Measurements from ENCODE around the gene NSG1.
A peak's percentile ranks its signal among the peaks of the same experiment; 100 is the strongest.

The NSG1 gene

DNA sequence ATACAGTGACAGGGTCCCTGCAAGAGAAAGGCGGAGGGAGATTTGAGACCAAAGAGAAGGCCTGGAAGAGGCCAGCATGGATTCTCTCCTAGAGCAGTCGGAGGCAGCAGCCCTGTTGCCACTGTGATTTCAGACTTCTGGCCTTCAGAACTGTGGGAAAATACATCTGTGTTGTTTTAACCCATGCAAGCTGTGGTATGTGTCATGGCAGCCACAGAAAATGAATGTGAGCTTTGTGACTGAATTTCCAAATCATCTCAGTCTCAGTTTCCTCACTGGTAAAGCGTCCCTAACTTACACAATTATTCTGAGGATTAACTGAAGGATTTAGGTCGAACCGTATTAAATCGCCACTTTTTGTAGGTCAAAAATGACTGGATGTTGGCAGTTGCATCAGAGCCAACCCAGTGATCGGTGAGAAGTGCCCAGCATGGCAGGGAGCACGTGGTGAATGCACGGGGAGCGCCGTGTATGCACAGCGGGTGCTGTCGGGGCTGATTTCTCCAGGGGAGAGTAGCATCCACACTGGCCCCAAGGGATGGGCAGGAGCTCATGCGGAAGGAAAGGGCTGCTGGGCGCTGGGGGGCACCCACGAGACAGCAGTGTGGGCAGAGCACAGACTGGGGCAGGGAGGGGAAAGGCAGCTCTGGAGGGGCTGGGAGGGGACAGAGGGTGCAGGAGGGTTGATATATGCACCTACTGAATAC is 23.8 kb upstream of the NSG1 start:
- no peak overlapping the region for H3K4me3 Mint-ChIP-seq
- no peak overlapping the region for H3K27ac Mint-ChIP-seq
- H3K4me1 Mint-ChIP-seq: no peaks in the 10 kb centered on the region
- H3K36me3 Mint-ChIP-seq: no peaks in the 10 kb centered on the region
- H3K9me3 Mint-ChIP-seq: peaks cover 7% of the 10 kb centered on the region
- H3K27me3 Mint-ChIP-seq: peaks cover 2% of the 10 kb centered on the region

DNA sequence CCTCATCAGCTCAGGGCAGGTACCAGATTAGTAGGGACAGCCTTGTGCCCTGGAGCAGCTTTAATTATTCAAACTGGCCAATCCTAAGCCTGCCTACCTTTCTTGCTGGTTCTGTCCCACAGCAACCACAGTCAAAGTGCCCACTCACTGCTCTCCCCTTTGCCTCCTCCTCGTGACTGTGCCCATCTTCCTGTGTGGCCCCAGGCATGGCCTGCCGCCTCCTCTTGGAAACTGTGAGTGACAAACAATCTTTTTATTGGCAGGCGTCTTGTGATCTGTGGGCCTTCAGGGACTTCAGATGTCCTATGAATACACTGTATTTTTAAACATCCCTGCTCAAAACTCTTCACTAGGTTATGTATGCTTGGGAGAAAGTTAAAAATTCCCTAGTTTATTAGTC is 22.8 kb upstream of the NSG1 start:
- H3K27me3 Mint-ChIP-seq: peaks cover 2% of the 10 kb centered on the region
- no peaks in the 10 kb centered on the region for H3K36me3 Mint-ChIP-seq
- H3K4me3 Mint-ChIP-seq: no peak overlapping the region
- H3K4me1 Mint-ChIP-seq: no peaks in the 10 kb centered on the region
- peaks cover 7% of the 10 kb centered on the region for H3K9me3 Mint-ChIP-seq
- H3K27ac Mint-ChIP-seq: no peak overlapping the region

DNA sequence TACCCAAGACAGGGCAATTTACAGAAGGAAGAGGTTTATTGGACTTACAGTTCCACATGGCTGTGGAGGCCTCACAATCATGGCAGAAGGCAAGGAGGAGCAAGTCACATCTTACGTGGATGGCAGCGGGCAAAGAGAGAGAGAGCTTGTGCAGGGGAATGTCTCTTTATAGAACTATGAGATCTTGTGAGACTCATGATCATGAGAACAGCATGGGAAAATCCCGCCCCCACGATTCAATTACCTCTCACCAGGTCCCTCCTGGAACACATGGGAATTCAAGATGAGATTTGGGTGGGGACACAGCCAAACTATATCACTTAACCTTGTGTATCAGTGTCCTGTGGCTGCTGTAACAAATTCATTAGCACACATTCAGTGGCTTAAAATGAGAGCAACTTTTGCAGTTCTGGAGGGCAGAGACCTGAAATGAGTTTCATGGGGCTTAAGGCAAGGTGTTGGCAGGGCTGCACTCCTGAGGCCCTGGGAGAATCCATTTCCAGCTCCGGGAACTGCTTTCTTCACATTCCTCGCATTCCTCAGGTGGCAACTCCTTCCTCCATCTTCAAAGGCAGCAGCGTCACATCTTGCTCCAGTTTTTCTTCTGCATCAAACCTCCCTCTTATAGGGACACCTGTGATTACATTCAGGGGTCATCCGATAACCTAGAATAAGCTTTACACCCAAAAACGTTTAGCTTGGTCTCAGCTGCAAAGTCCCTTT is 22.3 kb upstream of the NSG1 start:
- H3K4me1 Mint-ChIP-seq: no peaks in the 10 kb centered on the region
- peaks cover 2% of the 10 kb centered on the region for H3K27me3 Mint-ChIP-seq
- H3K27ac Mint-ChIP-seq: no peak overlapping the region
- H3K4me3 Mint-ChIP-seq: no peak overlapping the region
- peaks cover 7% of the 10 kb centered on the region for H3K9me3 Mint-ChIP-seq
- no peaks in the 10 kb centered on the region for H3K36me3 Mint-ChIP-seq

DNA sequence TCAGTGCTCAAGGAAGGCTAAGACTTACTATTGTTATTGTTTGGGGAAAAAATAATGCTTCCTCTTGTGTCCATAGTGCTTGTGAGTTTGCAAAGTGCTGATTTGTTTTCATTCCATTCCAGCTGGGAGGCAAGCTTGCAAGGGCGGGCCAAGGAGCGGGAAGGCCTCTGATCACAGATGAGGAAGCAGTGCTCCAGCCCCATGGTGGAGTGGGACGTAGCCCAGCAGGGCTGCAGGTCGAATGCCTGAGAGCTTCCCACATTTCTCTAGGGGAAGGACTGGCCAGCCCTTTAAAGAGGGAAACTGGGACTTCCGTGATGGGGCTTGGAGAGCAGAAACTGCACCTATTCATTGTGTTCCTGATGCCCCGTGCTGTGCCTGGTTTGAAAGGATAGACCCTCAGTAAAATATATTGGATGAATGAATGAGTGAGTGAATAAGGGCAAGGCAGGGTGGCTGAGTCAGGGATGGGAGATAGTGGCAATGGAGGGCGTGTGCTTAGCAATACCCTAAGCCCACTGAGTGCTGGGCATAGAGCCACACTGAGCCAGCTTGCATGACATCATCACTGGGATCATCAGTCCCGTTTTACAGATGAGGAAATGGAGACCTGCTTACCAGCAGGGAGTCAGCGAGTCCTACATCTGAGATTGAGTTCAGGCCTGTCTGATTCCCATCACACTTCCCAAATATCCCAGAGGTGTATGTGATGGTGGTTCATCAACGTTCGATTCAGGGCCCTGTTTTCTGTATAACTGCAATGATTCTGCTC is 17.9 kb upstream of the NSG1 start:
- H3K9me3 Mint-ChIP-seq: peaks cover 7% of the 10 kb centered on the region
- H3K4me3 Mint-ChIP-seq: no peak overlapping the region
- no peaks in the 10 kb centered on the region for H3K36me3 Mint-ChIP-seq
- H3K27me3 Mint-ChIP-seq: no peaks in the 10 kb centered on the region
- H3K4me1 Mint-ChIP-seq: no peaks in the 10 kb centered on the region
- H3K27ac Mint-ChIP-seq: no peak overlapping the region

DNA sequence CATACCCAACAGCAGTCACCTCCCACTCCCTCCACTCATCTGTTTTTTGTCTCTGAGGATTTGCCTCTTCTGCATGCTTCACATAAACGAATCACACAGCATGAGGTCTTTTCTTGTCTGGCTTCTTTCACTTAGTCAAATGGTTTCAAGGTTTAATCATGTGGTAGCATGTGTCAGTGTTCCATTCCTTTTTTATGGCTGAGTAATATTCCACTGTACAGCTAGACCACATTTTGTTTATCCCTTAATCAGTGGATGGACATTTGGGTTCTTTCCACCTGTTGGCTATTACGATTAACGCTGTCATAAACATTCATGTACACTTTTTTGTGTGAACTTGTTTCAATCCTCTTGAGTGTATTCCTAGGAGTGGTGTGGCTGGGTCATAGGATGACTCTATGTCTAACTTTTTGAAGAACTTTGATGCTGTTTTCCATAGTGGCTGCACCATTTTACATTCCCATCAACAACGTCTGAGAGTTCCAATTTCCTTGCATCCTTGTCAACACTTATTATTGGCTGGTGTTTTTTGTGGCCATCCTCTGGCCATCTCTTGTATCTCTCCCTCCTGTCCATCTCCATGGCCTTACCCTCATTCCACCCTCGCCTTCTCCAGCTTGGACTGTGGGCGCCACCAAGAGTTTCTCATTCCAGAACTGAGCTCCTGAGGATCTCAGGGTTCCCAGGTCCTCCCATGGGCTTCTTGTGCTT is 12.4 kb upstream of the NSG1 start:
- no peak overlapping the region for H3K27ac Mint-ChIP-seq
- H3K27me3 Mint-ChIP-seq: peaks cover 2% of the 10 kb centered on the region
- H3K4me3 Mint-ChIP-seq: no peak overlapping the region
- H3K9me3 Mint-ChIP-seq: no peaks in the 10 kb centered on the region
- no peaks in the 10 kb centered on the region for H3K4me1 Mint-ChIP-seq
- H3K36me3 Mint-ChIP-seq: no peaks in the 10 kb centered on the region

DNA sequence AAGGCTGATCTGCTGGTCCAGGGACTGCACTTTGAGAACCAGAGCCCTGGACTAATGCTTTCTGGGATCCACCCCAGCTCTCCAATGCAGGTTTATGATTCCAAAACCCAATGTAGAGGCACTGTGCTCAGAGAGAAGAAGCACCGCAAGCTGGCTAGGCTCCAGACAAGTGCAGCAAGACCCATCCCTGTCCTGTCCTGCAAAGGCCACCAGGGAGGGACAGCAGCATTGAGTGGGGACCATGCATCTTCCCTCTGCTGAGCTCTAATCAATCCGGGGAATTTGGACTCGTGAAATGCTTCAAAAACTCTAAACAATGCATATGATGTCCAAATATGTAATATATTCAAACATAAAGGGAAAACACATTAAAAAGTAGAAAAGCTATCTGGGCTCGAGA is 10.8 kb upstream of the NSG1 start:
- peaks cover 2% of the 10 kb centered on the region for H3K27me3 Mint-ChIP-seq
- no peak overlapping the region for H3K27ac Mint-ChIP-seq
- no peaks in the 10 kb centered on the region for H3K4me1 Mint-ChIP-seq
- no peaks in the 10 kb centered on the region for H3K36me3 Mint-ChIP-seq
- no peak overlapping the region for H3K4me3 Mint-ChIP-seq
- no peaks in the 10 kb centered on the region for H3K9me3 Mint-ChIP-seq

DNA sequence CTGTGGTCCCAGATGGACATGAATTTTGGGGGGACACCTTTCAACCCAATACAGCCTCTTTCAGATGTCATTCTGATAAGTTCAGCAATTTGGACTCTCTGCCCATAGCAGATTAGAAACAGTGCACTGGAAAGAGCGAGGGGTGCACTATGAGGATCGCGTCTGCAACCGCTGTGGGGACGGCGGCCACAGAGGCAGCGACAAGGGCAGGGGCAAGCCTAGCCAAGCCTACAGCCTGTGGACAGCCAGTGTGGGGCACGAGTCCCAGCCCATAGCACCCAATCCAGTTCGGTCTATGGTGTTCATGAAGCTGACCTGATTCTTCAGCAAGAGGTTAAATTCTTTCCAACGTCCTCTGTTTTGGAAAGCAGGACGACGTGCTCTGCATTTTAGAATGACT is 9.7 kb upstream of the NSG1 start:
- no peaks in the 10 kb centered on the region for H3K36me3 Mint-ChIP-seq
- H3K27me3 Mint-ChIP-seq: peaks cover 2% of the 10 kb centered on the region
- no peak overlapping the region for H3K27ac Mint-ChIP-seq
- H3K4me1 Mint-ChIP-seq: no peaks in the 10 kb centered on the region
- H3K4me3 Mint-ChIP-seq: no peak overlapping the region
- no peaks in the 10 kb centered on the region for H3K9me3 Mint-ChIP-seq

DNA sequence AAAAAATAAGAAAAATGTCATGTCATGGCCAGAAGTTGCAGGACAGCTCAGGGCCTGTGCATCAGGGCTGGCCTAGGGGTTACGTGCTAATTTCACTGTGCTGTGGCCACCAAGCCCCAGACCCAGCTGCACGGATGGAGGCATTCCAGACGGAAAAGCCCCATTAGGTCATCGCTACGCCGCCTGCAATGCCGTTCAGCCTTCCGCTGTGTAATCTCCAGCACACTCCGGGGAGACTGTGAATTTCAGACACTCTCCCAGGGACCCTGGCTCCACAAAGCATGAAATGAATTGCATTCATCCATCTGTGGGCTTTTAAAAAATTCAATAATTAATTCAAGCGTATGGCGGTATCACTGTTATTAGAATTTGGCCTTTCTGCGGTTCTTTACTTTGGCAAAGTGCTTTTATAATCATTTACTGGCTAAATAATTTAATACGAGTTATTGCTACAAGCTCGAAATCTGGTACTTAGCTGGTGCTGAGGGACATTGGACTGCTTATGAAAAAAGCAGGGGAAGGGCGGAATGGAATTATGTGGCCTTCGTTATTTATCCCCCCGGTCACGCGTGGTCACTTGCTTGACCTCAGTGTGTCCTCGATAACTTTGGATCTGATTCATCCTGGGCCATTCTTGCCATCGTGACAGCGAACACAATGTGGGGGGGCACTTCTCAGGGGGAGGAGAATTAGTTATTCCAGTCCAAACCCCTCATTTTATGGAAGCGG is 9.0 kb upstream of the NSG1 start:
- Mint-ChIP-seq H3K36me3 (no peaks in the 10 kb centered on the region), H3K4me3 (no peak overlapping the region), H3K27ac (no peak overlapping the region), H3K27me3 (peaks cover 2% of the 10 kb centered on the region), H3K9me3 (no peaks in the 10 kb centered on the region), H3K4me1 (no peaks in the 10 kb centered on the region)

DNA sequence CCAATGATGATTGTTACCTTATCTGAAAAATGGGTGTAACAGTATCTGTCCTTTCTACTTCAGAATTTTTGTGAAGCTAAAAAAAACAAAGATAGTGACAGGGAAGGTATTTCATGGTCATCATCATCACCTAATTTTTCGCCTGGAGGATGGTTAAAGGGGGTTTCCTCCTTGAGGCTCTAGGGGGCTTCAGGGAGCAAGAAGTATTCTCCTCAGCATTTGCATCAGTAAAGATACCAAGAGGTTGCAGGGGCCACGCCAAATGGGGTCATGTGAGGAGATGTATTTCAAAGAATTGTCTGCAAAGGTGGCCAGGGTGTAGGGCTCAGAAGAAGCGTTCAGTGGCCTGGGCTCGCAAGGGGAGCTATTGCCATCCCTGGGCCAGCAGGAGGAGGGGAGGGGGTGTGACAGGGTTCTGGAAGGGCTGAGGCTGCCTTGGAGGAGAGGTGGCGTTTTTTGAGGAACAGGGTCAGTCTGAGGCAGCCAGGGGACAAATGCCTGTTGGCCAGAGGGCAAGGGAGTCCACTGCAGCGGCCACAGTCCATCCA is 7.3 kb upstream of the NSG1 start:
- Mint-ChIP-seq H3K4me3 (no peak overlapping the region), H3K27me3 (peaks cover 9% of the 10 kb centered on the region), H3K27ac (no peak overlapping the region), H3K9me3 (no peaks in the 10 kb centered on the region), H3K36me3 (no peaks in the 10 kb centered on the region), H3K4me1 (no peaks in the 10 kb centered on the region)

DNA sequence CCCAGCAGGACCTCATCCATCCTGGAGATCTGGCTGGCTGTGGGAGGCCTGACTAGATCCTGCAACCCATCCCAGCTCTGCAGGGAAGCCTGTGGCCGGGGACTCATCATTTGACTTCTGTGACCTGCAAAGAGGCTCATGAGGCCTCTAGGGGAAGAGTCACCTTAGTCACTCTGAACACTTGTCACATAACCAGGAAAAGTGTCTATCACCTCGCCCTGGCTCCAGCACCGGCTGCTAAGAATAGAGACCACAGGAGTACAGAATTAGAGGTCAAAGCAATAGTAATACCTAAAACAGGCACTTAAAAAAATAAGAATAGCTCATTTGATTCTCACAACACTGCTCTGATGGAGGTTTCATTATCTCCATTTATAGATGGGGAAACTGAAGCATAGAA is 3.8 kb upstream of the NSG1 start:
- no peaks in the 10 kb centered on the region for H3K36me3 Mint-ChIP-seq

DNA sequence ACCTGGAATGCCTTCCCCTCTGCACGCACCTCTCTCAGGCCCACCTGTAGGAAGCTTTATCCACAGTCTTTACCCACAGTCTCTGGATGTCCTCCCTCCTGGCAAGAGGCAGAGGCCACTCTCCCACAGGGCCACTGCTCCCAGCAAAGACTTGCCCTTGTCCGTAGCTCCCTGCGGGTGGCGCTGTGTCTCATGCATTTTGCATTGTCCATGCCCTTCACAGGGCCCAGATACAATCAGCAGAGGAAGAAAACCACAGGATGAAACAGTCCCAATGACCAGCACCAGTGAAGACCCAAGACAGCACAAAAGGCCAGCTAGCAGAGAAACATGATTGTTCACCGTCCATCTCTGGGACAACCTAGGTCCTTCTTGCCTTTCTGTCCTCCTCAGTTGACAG is 2.1 kb upstream of the NSG1 start:
- Mint-ChIP-seq H3K36me3 (no peaks in the 10 kb centered on the region), H3K27me3 (peaks cover 17% of the 10 kb centered on the region), H3K4me3 (peak overlapping the region; percentile 43), H3K27ac (no peak overlapping the region), H3K9me3 (no peaks in the 10 kb centered on the region), H3K4me1 (peaks cover 9% of the 10 kb centered on the region)

More for the DNA sequence above, 3.8 kb upstream of the NSG1 start:
- Mint-ChIP-seq H3K27ac (no peak overlapping the region), H3K27me3 (peaks cover 16% of the 10 kb centered on the region), H3K9me3 (no peaks in the 10 kb centered on the region), H3K4me3 (no peak overlapping the region), H3K4me1 (peaks cover 6% of the 10 kb centered on the region)

DNA sequence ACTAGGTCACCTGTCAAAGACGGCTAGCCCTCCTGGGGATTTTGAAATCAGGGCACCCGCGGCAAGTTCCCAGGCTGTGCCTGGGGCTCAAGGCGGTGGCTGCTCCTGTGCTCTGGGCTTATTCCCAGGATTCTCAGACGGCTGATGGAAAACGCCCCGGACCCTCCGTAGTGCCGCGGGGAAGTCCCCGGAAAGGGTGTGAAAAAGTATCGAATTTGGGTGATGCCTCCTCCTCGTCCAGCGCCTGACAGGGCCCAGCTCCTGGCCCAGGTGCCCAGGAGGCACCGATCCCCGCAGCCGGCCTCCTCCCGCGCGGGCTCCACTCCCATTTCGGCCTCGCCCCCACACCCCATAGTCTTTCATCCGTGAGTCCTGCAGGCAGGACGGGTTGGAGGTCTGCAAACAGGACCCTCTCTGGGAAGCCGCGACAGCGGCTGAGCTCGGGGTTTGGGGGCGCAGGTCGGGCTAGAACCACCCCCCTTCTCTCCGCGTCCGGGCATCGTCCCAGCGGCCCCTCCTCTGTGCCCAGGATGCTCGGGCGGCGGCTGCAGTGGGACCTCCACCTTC is 1.1 kb upstream of the NSG1 start:
- peaks cover 9% of the 10 kb centered on the region for H3K4me1 Mint-ChIP-seq
- H3K4me3 Mint-ChIP-seq: peak overlapping the region; percentile 81
- no peaks in the 10 kb centered on the region for H3K36me3 Mint-ChIP-seq
- H3K27me3 Mint-ChIP-seq: peaks cover 17% of the 10 kb centered on the region
- H3K9me3 Mint-ChIP-seq: no peaks in the 10 kb centered on the region
- H3K27ac Mint-ChIP-seq: no peak overlapping the region

DNA sequence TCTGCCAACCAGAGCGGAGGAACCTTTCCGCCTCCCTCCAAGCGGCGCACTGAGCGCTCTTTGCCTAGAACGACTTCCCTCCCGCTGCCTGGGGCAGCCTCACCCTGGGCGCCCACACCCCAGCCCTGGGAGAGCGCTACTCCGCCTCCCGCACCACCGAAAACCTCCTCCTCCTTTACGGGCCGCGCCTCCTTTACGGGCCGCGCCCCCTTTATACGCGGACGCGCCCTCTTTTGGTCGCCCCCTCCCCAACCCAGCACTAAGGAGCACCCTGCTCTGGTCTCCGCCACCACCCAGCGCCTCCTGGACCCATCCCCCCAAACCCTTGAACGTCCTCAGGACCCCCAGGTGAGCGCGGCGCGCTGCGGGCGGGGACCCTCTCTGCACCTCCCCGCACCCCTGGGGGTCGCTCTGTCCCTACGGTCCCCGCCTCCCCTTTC is 586 bp upstream of the NSG1 start:
- peak overlapping the region; percentile 81 for H3K4me3 Mint-ChIP-seq
- peaks cover 9% of the 10 kb centered on the region for H3K4me1 Mint-ChIP-seq
- H3K36me3 Mint-ChIP-seq: no peaks in the 10 kb centered on the region
- H3K9me3 Mint-ChIP-seq: no peaks in the 10 kb centered on the region
- H3K27me3 Mint-ChIP-seq: peaks cover 17% of the 10 kb centered on the region
- H3K27ac Mint-ChIP-seq: no peak overlapping the region

DNA sequence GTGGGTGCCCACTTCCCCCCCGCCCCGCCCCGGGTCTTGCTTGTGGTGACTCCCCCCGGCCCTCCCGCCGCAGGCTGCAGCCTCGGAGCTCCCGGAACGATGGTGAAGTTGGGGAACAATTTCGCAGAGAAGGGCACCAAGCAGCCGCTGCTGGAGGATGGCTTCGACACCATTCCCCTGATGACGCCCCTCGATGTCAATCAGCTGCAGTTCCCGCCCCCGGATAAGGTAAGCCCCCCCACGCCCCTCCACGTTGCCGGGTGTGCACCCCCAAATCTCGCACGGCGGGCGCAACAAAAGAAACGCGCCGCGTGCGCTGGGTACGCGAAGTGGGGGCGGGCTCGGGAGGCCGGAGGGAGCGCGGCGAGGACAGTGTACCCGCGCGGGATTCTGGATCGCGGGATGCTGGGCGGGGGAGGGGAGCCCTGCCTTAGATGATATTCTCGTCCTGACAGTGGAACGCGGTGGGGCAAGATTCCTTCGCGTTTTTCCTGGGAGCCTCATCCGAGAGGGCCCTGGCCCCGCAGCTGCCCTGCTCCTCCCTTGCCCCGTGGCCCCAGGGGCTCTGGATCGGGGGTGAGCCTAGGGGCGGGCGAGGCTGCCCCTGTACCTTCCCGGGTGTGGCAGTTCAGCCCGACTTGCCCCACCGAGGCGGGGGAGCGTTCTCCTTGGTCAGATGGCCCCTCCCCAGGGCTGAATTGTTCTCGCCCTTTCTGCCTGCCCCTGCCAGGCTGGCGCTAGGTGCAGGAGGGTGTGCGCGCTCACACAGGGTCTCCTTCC is 819 bp downstream of the NSG1 start:
- H3K27me3 Mint-ChIP-seq: peaks cover 17% of the 10 kb centered on the region
- H3K4me1 Mint-ChIP-seq: peaks cover 9% of the 10 kb centered on the region

More for the DNA sequence above, 819 bp downstream of the NSG1 start:
- Mint-ChIP-seq H3K4me3 (peak overlapping the region; percentile 75), H3K27ac (no peak overlapping the region), H3K36me3 (no peaks in the 10 kb centered on the region), H3K9me3 (no peaks in the 10 kb centered on the region)
